ENCODE data around the gene STUB1.

The STUB1 gene

DNA sequence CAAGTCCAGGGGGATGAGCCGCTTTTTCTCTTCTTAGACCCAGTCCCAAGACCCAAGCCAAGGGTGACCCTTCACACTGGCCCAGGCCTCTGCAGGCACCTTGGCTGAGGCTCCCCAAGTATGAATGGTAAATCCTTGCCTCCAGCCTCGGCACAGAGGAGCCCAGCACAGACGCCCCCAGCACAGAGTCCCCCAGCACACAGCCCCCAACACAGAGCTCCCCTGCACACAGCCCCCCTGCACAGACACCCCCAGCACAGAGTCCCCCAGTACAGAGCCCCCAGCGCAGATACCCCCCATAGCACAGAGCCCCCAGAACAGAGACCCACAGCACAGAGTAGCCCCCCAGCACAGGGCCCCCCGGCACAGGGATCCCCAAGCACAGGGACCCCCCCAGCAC is 39.6 kb upstream of the STUB1 start:
- no peak overlapping the region for H3K27ac ChIP-seq (replicated peaks)
- H3K27me3 ChIP-seq (ENCODE audit: insufficient read depth, poor library complexity, severe bottlenecking) = no peaks in the 10 kb centered on the region
- H3K4me3 ChIP-seq (replicated peaks; ENCODE audit: insufficient read depth, low read length) = peak overlapping the region; percentile 68
- TF ChIP-seq POLR2AphosphoS5 (IDR thresholded peaks at IDR 0.05; ENCODE audit: low read depth) (no peak), SPI1 (IDR thresholded peaks at IDR 0.05; ENCODE audit: borderline replicate concordance, low read depth) (no peak), GABPA (IDR thresholded peaks at IDR 0.05; ENCODE audit: low read depth) (no peak)
- TF ChIP-seq, protein P1, sequence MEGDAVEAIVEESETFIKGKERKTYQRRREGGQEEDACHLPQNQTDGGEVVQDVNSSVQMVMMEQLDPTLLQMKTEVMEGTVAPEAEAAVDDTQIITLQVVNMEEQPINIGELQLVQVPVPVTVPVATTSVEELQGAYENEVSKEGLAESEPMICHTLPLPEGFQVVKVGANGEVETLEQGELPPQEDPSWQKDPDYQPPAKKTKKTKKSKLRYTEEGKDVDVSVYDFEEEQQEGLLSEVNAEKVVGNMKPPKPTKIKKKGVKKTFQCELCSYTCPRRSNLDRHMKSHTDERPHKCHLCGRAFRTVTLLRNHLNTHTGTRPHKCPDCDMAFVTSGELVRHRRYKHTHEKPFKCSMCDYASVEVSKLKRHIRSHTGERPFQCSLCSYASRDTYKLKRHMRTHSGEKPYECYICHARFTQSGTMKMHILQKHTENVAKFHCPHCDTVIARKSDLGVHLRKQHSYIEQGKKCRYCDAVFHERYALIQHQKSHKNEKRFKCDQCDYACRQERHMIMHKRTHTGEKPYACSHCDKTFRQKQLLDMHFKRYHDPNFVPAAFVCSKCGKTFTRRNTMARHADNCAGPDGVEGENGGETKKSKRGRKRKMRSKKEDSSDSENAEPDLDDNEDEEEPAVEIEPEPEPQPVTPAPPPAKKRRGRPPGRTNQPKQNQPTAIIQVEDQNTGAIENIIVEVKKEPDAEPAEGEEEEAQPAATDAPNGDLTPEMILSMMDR (IDR thresholded peaks at IDR 0.05; ENCODE audit: insufficient read depth, low read length) = no peak
- TF ChIP-seq, protein P2, sequence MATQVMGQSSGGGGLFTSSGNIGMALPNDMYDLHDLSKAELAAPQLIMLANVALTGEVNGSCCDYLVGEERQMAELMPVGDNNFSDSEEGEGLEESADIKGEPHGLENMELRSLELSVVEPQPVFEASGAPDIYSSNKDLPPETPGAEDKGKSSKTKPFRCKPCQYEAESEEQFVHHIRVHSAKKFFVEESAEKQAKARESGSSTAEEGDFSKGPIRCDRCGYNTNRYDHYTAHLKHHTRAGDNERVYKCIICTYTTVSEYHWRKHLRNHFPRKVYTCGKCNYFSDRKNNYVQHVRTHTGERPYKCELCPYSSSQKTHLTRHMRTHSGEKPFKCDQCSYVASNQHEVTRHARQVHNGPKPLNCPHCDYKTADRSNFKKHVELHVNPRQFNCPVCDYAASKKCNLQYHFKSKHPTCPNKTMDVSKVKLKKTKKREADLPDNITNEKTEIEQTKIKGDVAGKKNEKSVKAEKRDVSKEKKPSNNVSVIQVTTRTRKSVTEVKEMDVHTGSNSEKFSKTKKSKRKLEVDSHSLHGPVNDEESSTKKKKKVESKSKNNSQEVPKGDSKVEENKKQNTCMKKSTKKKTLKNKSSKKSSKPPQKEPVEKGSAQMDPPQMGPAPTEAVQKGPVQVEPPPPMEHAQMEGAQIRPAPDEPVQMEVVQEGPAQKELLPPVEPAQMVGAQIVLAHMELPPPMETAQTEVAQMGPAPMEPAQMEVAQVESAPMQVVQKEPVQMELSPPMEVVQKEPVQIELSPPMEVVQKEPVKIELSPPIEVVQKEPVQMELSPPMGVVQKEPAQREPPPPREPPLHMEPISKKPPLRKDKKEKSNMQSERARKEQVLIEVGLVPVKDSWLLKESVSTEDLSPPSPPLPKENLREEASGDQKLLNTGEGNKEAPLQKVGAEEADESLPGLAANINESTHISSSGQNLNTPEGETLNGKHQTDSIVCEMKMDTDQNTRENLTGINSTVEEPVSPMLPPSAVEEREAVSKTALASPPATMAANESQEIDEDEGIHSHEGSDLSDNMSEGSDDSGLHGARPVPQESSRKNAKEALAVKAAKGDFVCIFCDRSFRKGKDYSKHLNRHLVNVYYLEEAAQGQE (IDR thresholded peaks at IDR 0.05; ENCODE audit: insufficient replicate concordance, low read depth) = no peak
- no peak for DNase-seq (ENCODE audit: low read depth in 1 of 2, low spot score in 1 of 2)

DNA sequence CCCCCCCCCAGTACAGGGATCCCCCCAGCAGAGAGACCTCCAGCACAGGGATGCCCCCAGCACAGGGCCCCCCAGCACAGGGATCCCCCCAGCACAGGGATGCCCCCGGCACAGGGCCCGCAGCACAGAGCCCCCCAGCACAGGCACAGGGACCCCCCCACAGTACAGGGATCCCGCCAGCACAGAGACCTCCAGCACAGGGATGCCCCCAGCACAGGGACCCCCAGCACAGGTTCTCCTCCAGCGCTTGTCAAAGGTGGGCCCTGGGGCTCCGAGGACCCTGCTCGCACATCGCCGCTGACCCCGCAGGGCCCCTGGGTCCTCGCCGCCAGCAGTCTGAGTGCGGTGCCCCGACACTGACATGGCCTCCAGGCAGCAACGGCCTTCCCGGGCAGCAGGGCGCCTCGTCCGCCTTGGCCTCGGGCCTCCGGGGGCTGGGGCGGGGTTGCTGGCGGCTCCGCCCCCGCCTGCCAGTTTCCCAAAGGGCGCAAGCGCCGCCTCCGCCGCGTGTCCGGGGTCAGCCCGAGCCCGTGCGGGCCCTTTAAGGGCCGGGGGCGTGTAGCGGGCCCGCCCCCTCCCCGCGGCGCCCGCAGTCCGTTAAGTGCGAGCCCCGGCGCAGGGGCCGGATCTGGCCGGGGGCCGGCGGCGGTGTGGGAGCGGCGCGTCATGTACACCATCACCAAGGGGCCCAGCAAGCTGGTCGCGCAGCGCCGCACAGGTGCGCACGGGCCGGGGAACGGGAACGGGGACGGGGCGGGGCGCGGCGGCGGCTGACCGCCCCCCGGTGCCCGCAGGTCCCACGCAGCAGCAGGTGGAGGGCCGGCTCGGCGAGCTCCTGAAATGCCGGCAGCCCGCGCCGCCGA is 38.7 kb upstream of the STUB1 start, which contains the start of gene MCRIP2:
TSS of gene MCRIP2 (plus strand) at position 503 of the 863 bp plus-strand sequence. CDS start at position 667, 164 bp downstream.
- peak; percentile 82 to 84 for DNase-seq (ENCODE audit: low read depth in 1 of 2, low spot score in 1 of 2)
- no peaks in the 10 kb centered on the region for H3K27me3 ChIP-seq (ENCODE audit: insufficient read depth, poor library complexity, severe bottlenecking)
- H3K27ac ChIP-seq (replicated peaks) = peak within 1 kb of the TSS; percentile 95
- peak within 1 kb of the TSS; percentile 68 for H3K4me3 ChIP-seq (replicated peaks; ENCODE audit: insufficient read depth, low read length)
- TF ChIP-seq, protein P1 (IDR thresholded peaks at IDR 0.05; ENCODE audit: insufficient read depth, low read length) = no peak
- TF ChIP-seq POLR2AphosphoS5 (IDR thresholded peaks at IDR 0.05; ENCODE audit: low read depth) = peak; percentile 85

DNA sequence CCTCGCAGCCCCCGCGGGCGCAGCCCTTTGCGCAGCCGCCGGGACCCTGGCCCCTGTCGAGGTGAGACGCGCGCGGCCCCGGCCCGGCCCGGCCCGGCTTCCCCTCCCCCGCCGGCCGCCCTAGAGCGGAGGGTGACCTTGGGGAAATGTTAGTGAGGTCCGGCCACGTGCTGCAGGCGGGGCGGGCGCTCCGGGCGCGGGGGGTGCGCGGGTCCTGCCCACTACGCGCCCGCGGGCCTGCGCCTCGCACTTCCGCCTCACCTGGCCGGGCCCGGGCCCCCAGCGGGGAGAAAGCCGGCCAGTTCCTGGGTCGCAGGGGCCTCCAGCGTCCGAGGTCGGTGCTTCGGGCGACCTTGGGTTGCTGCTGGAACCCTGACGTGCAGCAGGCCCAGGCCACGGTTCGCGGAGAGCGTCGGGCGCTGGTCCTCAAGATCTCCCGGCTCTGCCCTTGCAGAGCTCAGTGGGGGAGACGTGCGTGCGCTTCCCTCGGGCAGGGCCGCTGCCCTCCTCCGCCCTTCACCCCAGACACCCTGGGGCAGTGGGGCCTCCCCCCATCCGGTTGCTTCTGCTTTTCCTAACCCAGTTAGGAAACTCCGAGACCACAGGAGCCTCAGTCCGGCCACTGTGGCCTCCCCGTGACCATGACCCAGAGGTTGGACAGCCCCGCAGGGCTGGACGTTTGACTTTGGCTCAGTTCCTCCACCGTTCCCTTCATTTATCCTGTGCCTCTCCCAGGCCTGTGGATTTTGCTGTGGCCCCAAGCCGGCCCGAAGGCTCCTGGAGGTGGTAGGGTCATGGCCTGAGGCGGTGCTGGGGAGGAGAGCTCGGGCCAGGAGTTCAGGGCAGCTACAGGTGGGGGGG is 37.8 kb upstream of the STUB1 start:
- peak overlapping the region; percentile 93 for H3K27ac ChIP-seq (replicated peaks)
- 0 out of 2 replicates have a peak, but pooled peaks have one; percentile 9 for TF ChIP-seq SPI1 (IDR thresholded peaks at IDR 0.05; ENCODE audit: borderline replicate concordance, low read depth)
- TF ChIP-seq, protein P2 (IDR thresholded peaks at IDR 0.05; ENCODE audit: insufficient replicate concordance, low read depth) = peak; percentile 15
- TF ChIP-seq GABPA (IDR thresholded peaks at IDR 0.05; ENCODE audit: low read depth) = no peak
- peak overlapping the region; percentile 68 for H3K4me3 ChIP-seq (replicated peaks; ENCODE audit: insufficient read depth, low read length)
- DNase-seq (ENCODE audit: low read depth in 1 of 2, low spot score in 1 of 2) = peak; percentile 62 to 78
- H3K27me3 ChIP-seq (ENCODE audit: insufficient read depth, poor library complexity, severe bottlenecking) = no peaks in the 10 kb centered on the region

DNA sequence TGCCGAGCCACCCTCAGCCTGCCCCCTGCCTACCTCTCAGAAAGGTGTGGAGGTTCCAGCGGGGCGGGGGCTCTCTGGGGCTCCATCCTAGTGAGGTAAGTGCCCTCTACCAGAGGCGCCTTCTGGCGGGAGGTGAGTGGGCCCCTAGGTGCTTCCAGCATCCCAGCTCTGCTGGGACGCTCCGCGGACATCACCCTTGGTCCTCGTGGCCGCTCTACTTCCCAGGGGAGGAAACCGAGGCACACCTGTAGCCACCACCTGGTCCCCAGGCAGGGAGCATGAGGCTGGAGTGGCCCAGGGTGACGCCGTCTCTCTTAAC is 37.2 kb upstream of the STUB1 start:
- Histone ChIP-seq H3K4me3 (replicated peaks; ENCODE audit: insufficient read depth, low read length) (peak overlapping the region; percentile 68), H3K27ac (replicated peaks) (peak overlapping the region; percentile 93), H3K27me3 (ENCODE audit: insufficient read depth, poor library complexity, severe bottlenecking) (no peaks in the 10 kb centered on the region)
- no peak for TF ChIP-seq SPI1 (IDR thresholded peaks at IDR 0.05; ENCODE audit: borderline replicate concordance, low read depth)
- TF ChIP-seq GABPA (IDR thresholded peaks at IDR 0.05; ENCODE audit: low read depth) = no peak
- TF ChIP-seq, protein P2 (IDR thresholded peaks at IDR 0.05; ENCODE audit: insufficient replicate concordance, low read depth) = no peak
- no peak for TF ChIP-seq POLR2AphosphoS5 (IDR thresholded peaks at IDR 0.05; ENCODE audit: low read depth)
- TF ChIP-seq, protein P1 (IDR thresholded peaks at IDR 0.05; ENCODE audit: insufficient read depth, low read length) = no peak
- DNase-seq (ENCODE audit: low read depth in 1 of 2, low spot score in 1 of 2) = no peak
